ENCODE data around the gene CD151. TPM values are rescaled to one million over a fixed set of nuclear protein-coding genes. Genes with fewer than 3 reads are reported as not detected.

CD151 gene
- total RNA-seq, 1 experiment from 2014 or later = 296 TPM

DNA sequence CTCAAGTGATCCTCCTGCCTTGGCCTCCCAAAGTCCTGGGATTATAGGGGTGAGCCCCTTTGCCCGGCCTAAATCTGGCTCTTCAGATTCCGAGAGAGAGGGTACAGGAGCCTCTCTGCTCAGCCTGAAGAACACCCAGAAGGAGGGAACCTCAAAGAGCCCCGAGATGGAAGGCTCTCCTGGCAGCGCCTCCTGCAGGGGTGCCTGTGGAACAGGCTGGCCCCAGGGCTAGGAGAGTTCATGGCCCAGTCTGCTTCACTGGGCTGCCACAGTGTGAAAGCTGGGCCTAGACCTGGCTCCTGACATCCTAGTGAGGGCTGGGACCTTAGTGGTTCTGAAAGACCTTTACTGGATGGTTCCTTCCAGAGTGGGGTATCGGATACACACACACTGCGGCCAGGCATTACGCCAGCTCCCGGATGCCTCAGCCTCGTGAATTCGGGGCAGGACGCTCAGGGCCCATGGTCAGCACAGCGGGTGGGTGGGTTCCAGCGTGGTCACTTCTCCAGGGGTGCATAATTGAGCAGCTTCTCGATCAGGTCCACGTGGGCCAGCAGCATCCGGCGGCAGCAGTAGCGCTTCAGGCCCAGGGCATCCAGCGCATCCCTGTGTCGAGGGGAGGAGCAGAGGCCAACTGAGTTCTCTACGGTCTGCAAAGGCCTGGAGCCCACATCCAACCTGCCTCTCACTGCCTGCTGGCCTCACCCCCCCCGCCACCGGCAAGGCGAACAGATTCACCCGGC is 7.3 kb downstream of the CD151 start:
- H3K9ac ChIP-seq (ENCODE audit: low read length) = peak overlapping the region; percentile 99
- H3K4me1 ChIP-seq (ENCODE audit: control insufficient read depth in 1 of 2, insufficient read depth in 2 of 2, low read length in 2 of 2) = peaks cover 33 to 73% of the 10 kb centered on the region in 2 experiments
- ChIA-PET CTCF (no interaction called here), RAD21 (ENCODE audit: low non-redundant PET in 1 of 2, low total read pairs in 2 of 2, uncharacterized antibody in 2 of 2, unreplicated experiment in 2 of 2) (no interaction called here), POLR2A (interaction anchor here (0.5 to 0.7 kb wide), 2 partner anchors 11 to 20 kb away, joined by 3 read pairs; no protein-coding TSS in a partner anchor)
- peak overlapping the region; percentile 97 for H3K27ac ChIP-seq (ENCODE audit: low read depth, low read length)
- no TSS peak for BruUV-seq (replicated peaks)
- H3K27me3 ChIP-seq (ENCODE audit: insufficient read depth, low read length) = no peaks in the 10 kb centered on the region
- H2AFZ ChIP-seq (ENCODE audit: low read depth, low read length, poor library complexity, severe bottlenecking) = no peak overlapping the region
- H3K9me2 ChIP-seq (ENCODE audit: insufficient read depth) = no peaks in the 10 kb centered on the region
- H3K79me2 ChIP-seq (ENCODE audit: insufficient read depth, low read length) = peaks cover 74% of the 10 kb centered on the region
- peaks cover 17% of the 10 kb centered on the region; the same call in 1 of the 2 replicates for H4K20me1 ChIP-seq (ENCODE audit: insufficient read depth)
- peak overlapping the region; percentile 66 to 98 for H3K4me3 ChIP-seq (replicated peaks in 1 of 2; ENCODE audit: low read depth in 1 of 2, low read length in 2 of 2)
- no peaks in the 10 kb centered on the region for H3K9me3 ChIP-seq (ENCODE audit: control insufficient read depth in 1 of 2, insufficient read depth in 1 of 2, low read depth in 1 of 2, low read length in 2 of 2)
- H3K36me3 ChIP-seq (ENCODE audit: control insufficient read depth in 1 of 2, insufficient read depth in 2 of 2, low read length in 2 of 2) = peaks cover 3 to 44% of the 10 kb centered on the region in 2 experiments; a peak in 3 of 4 replicates
- no peak for TF ChIP-seq ELF1 (IDR thresholded peaks at IDR 0.05; ENCODE audit: borderline replicate concordance, low read depth)
- TF ChIP-seq, protein P1, sequence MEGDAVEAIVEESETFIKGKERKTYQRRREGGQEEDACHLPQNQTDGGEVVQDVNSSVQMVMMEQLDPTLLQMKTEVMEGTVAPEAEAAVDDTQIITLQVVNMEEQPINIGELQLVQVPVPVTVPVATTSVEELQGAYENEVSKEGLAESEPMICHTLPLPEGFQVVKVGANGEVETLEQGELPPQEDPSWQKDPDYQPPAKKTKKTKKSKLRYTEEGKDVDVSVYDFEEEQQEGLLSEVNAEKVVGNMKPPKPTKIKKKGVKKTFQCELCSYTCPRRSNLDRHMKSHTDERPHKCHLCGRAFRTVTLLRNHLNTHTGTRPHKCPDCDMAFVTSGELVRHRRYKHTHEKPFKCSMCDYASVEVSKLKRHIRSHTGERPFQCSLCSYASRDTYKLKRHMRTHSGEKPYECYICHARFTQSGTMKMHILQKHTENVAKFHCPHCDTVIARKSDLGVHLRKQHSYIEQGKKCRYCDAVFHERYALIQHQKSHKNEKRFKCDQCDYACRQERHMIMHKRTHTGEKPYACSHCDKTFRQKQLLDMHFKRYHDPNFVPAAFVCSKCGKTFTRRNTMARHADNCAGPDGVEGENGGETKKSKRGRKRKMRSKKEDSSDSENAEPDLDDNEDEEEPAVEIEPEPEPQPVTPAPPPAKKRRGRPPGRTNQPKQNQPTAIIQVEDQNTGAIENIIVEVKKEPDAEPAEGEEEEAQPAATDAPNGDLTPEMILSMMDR (IDR thresholded peaks at IDR 0.05 in 2 of 3, conservative IDR thresholded peaks at IDR 0.05 in 1 of 3; ENCODE audit: borderline replicate concordance in 1 of 3, insufficient read depth in 1 of 3, low read depth in 2 of 3, low read length in 2 of 3) = peak in 2 of 3 experiments; percentile 70 to 72; a peak in 4 of 6 replicates
- peak overlapping the region; percentile 92 for H3K4me2 ChIP-seq (ENCODE audit: low read length)
- intact Hi-C loops (cut with micrococcal nuclease) = loop anchor here (5.0 kb wide), 1 partner anchor 33 kb away; the partner anchor contains the start of genes PIDD1 and RPLP2
- peak; percentile 10; the same call in 1 of the 2 replicates for ATAC-seq
- DNase-seq (ENCODE audit: low read depth, low spot score) = no peak

- peak overlapping the region; percentile 99 for H3K9ac ChIP-seq (ENCODE audit: low read length)
- peaks cover 42 to 76% of the 10 kb centered on the region in 2 experiments for H3K4me1 ChIP-seq (ENCODE audit: control insufficient read depth in 1 of 2, insufficient read depth in 2 of 2, low read length in 2 of 2)
- ChIA-PET CTCF (no interaction called here), RAD21 (ENCODE audit: low non-redundant PET in 1 of 2, low total read pairs in 2 of 2, uncharacterized antibody in 2 of 2, unreplicated experiment in 2 of 2) (no interaction called here), POLR2A (interaction anchor here (1.2 to 1.3 kb wide), 2 partner anchors 11 to 22 kb away, joined by 3 to 6 read pairs; no protein-coding TSS in a partner anchor)
- H3K36me3 ChIP-seq (ENCODE audit: control insufficient read depth in 1 of 2, insufficient read depth in 2 of 2, low read length in 2 of 2) = peaks cover 3 to 35% of the 10 kb centered on the region in 2 experiments; a peak in 3 of 4 replicates
- ATAC-seq = peak; percentile 0; the same call in 1 of the 2 replicates
- DNase-seq (ENCODE audit: low read depth, low spot score) = no peak
- H2AFZ ChIP-seq (ENCODE audit: low read depth, low read length, poor library complexity, severe bottlenecking) = no peak overlapping the region
- H3K4me3 ChIP-seq (replicated peaks in 1 of 2; ENCODE audit: low read depth in 1 of 2, low read length in 2 of 2) = peak overlapping the region; percentile 66 to 98
- H3K79me2 ChIP-seq (ENCODE audit: insufficient read depth, low read length) = peaks cover 62% of the 10 kb centered on the region
- H3K4me2 ChIP-seq (ENCODE audit: low read length) = peak overlapping the region; percentile 92
- no peaks in the 10 kb centered on the region for H3K9me2 ChIP-seq (ENCODE audit: insufficient read depth)
- H3K9me3 ChIP-seq (ENCODE audit: control insufficient read depth in 1 of 2, insufficient read depth in 1 of 2, low read depth in 1 of 2, low read length in 2 of 2) = no peaks in the 10 kb centered on the region
- intact Hi-C loops (cut with micrococcal nuclease) = loop anchor here (5.0 kb wide), 1 partner anchor 35 kb away; the partner anchor contains the start of genes PIDD1 and RPLP2
- BruUV-seq (replicated peaks) = no TSS peak
- H4K20me1 ChIP-seq (ENCODE audit: insufficient read depth) = peaks cover 17% of the 10 kb centered on the region; the same call in 1 of the 2 replicates
- no peaks in the 10 kb centered on the region for H3K27me3 ChIP-seq (ENCODE audit: insufficient read depth, low read length)
- peak overlapping the region; percentile 97 for H3K27ac ChIP-seq (ENCODE audit: low read depth, low read length)
- no peak for TF ChIP-seq EZH2phosphoT487 (IDR thresholded peaks at IDR 0.05; ENCODE audit: borderline replicate concordance)
- TF ChIP-seq, protein P1 (IDR thresholded peaks at IDR 0.05 in 2 of 3, conservative IDR thresholded peaks at IDR 0.05 in 1 of 3; ENCODE audit: borderline replicate concordance in 1 of 3, insufficient read depth in 1 of 3, low read depth in 2 of 3, low read length in 2 of 3) = no peak
- TF ChIP-seq SIN3A (IDR thresholded peaks at IDR 0.05; ENCODE audit: low read depth) = no peak
- TF ChIP-seq TCF7L2 (IDR thresholded peaks at IDR 0.05; ENCODE audit: borderline replicate concordance, extremely low read depth, insufficient read depth, insufficient read length) = no peak
- no peak for TF ChIP-seq ATF3 (IDR thresholded peaks at IDR 0.05)
- TF ChIP-seq, protein P2, sequence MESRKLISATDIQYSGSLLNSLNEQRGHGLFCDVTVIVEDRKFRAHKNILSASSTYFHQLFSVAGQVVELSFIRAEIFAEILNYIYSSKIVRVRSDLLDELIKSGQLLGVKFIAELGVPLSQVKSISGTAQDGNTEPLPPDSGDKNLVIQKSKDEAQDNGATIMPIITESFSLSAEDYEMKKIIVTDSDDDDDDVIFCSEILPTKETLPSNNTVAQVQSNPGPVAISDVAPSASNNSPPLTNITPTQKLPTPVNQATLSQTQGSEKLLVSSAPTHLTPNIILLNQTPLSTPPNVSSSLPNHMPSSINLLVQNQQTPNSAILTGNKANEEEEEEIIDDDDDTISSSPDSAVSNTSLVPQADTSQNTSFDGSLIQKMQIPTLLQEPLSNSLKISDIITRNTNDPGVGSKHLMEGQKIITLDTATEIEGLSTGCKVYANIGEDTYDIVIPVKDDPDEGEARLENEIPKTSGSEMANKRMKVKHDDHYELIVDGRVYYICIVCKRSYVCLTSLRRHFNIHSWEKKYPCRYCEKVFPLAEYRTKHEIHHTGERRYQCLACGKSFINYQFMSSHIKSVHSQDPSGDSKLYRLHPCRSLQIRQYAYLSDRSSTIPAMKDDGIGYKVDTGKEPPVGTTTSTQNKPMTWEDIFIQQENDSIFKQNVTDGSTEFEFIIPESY (IDR thresholded peaks at IDR 0.05; ENCODE audit: extremely low read depth, insufficient replicate concordance, low read length) = no peak
- TF ChIP-seq EZH2 (IDR thresholded peaks at IDR 0.05) = no peak
- no peak for TF ChIP-seq ELF1 (IDR thresholded peaks at IDR 0.05; ENCODE audit: borderline replicate concordance, low read depth)
- no peak for TF ChIP-seq EGR1 (IDR thresholded peaks at IDR 0.05; ENCODE audit: low read depth)
Measured at GRCh38 chr11:841981-842369, 9.2 kb downstream of the CD151 start.
